ENCODE results near the gene HACD1.

- no peak for TF ChIP-seq CTCF (IDR thresholded peaks at IDR 0.05; ENCODE audit: low read length)
- TF ChIP-seq EZH2 (IDR thresholded peaks at IDR 0.05; ENCODE audit: borderline replicate concordance, low read length): no peak
These were observed 59.7 kb downstream of the HACD1 start for GRCh38 chr10:17557459-17557858.

All from OCI-LY1 (cell line).